GM19463 (cell line): ENCODE results near the gene PAGE2B.
"Not testable (repeated sequence)": the region's sequence is repeated elsewhere in the genome, so short reads cannot be mapped to it uniquely, and the experiment has no call there.

Experiments
- ATAC-seq: cut with Tn5 transposase; IDR thresholded peaks from one replicate; pipeline ENCODE4 v1.9.1; 2021; ENCODE audit warnings: mild to moderate bottlenecking, moderate library complexity; ENCODE audit not compliant: unreplicated experiment

The PAGE2B gene

GRCh38 chrX:55074851-55075467 lies at the start of gene PAGE2B:
Gene PAGE2B (plus strand): TSS chrX:55075030. CDS start chrX:55076042, 1,012 bp downstream.
- ATAC-seq, result no peak

- ATAC-seq, result no peak
These were observed 48.7 kb upstream of the PAGE2B start for GRCh38 chrX:55026143-55026542.

- ATAC-seq, result no peak
These were observed 48.0 kb upstream of the PAGE2B start for GRCh38 chrX:55026840-55027239.

GRCh38 chrX:55028040-55028439 lies 46.8 kb upstream of the PAGE2B start:
- no peak for ATAC-seq

- no peak for ATAC-seq
These were observed 46.2 kb upstream of the PAGE2B start for GRCh38 chrX:55028611-55029010.

- no peak for ATAC-seq
These were observed 45.5 kb upstream of the PAGE2B start for GRCh38 chrX:55029291-55029690.

DNA sequence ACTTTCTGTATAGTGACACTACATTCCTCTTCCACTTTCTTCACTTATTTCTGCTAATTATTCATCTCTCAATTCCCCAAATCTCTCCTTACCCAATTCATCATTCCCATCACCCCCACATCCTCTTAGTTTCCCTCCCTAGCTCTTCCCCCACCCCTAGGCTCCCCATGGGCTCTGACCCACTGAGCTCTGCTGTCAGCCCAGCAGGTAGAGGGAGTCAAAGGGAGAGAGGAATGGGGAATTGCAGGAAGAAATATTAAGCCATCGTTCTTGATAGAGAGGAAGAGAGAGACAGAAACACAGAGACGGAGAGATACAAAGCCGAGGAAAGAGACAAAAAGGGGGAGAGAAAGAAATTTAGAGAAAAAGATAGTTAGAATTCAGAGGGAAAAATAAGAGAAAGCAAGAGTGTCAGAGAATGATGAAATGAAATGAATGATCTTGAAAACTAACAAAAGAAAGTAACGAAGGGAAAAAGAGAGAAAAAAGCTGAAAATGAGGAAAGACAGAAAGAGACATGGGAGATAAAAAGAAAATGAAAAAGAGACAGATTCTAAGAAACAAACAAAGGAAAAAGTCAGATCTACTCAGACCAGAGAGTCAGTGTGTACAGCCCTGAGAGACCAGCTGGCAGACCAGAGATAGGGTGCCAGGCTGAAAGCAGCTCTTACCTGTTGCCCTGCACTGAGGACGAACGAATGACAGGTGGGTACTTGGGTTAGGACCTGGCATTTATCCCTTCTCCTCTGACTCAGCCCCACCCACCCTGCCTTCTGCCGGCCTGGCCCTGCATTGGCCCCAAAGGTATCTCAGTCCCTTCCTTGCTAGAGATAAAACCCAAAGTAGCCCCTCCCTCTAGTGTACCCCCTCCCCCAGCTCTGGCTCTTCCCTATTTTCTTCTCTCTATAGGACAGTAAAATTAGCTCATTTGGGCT lies 44.3 kb upstream of the PAGE2B start, which contains the start of gene ALAS2:
Gene ALAS2 (minus strand): TSS at position 707 of the 935 bp plus-strand sequence. CDS start 4,977 bp downstream, outside the sequence.
- no peak for ATAC-seq

- no peak for ATAC-seq
These were observed 41.4 kb upstream of the PAGE2B start for GRCh38 chrX:55033429-55033828.

DNA sequence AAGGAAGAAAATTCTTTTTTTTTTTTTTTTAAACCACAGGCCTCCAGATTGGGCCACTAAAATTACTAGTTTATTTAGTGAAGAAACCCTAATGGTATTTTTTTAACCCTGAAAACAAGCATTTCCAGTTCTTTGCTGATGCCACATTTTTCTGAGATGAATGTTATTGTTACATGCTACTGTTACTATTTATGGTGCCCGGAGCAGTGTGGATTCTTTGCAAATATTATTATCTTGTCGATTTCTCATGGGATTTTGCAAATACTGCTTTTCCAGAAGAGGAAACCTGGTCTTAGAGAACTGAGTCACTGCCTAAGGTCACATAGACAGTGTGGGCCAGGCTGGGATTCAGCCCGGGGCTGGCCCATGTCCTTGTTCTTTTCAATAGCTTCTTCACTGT lies 35.4 kb upstream of the PAGE2B start:
- no peak for ATAC-seq

GRCh38 chrX:55041514-55041913 lies 33.3 kb upstream of the PAGE2B start:
- no peak for ATAC-seq

GRCh38 chrX:55050599-55050998 lies 24.2 kb upstream of the PAGE2B start:
- ATAC-seq, result not testable (repeated sequence)

GRCh38 chrX:55056820-55057674 lies 17.8 kb upstream of the PAGE2B start:
- ATAC-seq, result no peak

DNA sequence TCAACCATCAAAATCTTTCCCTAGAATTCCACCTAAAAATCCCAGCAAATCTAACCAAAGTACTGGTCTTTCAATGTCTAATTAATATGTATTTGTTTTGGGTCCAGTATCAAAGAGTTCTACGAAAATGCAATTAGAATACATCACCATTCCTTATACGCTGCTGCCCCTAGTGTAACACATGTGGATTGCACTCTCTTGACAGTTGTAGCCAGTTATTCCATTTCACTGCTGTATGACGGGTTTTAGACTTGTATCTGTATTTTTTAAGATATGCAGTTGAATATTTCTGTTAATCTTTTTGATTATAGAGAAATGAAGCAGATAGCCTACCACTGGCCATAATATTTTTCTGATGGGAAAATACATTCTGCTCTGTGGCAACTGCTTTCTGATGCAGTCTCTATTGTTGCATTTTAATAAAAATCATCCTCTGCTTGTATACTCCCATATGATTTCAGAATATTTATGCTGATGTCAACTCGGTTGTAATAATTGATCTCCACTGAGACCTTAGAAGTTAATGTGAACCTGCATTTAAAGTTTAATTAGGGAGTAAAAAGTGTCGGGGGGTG lies 17.1 kb upstream of the PAGE2B start:
- peak; percentile 70 for ATAC-seq

DNA sequence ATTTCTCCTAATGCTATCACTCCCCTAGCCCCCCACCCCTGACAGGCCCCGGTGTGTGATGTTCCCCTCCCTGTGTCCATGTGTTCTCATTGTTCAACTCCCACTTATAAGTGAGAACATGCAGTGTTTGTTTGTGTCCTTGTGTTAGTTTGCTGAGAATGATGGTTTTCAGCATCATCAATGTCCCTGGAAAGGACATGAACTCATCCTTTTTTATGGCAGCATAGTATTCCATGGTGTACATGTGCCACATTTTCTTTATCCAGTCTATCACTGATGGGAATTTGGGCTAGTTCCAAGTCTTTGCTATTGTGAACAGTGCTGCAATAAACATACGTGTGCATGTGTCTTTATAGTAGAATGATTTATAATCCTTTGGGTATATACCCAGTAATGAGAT lies 7.7 kb upstream of the PAGE2B start:
- ATAC-seq, result not testable (repeated sequence)

GRCh38 chrX:55072286-55072685 lies 2.5 kb upstream of the PAGE2B start:
- ATAC-seq, result no peak

GRCh38 chrX:55088795-55089489 lies 14.1 kb downstream of the PAGE2B start, which contains the start of gene PAGE2:
Gene PAGE2 (plus strand): TSS chrX:55089018. CDS start chrX:55090021, 1,003 bp downstream.
- no peak for ATAC-seq

DNA sequence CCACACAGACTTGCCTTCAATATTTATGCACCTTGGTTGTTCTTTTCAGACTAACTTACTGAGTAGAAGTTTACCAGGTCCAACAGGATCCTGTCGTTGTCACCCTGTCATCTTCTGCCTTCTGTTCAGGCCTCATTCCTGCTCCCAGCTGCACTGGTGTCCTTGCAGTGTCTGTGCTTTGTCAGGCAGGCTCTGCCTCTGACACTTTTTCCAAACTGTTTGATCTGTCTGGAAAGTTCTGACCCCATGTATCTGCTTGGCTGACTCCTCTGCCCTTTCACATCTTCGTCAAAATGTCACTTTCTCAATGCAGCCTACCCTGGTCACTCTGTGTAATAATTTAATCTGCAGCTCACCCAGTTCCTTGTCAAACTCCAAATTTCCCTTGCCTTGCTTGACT lies 23.9 kb downstream of the PAGE2B start:
- ATAC-seq, result no peak

DNA sequence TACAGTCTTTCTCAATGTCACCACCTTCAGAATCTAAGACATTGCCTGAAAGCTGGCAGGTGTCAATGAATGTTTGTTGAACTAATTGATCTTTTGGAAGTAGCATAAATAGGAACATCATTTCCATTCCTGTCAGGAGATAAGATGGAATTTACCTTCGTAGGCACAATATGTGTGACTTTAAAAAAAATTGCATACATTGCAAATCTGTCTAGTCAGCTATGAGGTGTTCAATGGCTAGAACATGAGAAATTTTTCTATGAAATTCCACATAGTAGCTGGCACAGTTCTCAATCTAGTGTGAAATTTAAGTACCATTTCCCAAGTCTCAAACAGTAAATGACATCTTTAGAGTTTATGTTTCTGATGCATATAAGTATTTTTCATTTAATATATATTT lies 24.3 kb downstream of the PAGE2B start:
- no peak for ATAC-seq

DNA sequence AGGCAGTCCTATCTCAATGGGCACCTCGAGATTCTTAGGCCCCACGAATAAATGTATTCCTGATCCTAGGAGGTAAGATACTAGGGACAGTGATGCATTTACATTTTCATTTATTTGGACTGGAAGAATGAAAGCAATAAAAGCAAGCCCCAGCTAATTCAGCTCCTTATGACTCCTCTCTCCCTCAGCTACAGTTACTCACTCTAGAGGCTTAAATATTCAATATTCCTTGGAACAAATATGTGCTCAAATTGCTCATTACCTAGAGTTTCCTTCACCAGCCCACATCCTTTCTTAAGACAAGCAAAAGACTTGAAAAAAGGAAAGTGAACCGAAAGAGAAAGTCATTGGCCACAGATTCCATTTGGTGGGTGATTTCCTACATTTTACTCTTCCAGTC lies 27.9 kb downstream of the PAGE2B start:
- ATAC-seq, result no peak

DNA sequence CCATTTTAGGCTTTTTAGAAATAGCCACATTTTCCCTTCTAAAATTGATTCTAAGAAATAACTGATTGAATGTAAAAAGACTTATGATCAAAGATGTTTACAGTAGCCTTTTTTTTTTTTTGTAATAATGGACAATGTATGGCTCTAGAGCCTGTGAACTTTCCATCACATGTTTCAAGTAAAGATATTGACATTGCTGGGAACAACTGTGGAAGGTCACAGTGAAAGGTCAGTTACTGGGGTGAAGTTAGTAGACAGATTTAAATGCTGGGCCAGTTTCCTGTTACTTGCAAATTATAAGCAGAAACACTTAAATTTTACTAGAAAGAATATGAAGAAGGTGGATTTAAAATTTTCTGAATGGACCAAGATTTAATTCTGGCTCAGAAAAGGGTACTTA lies 32.4 kb downstream of the PAGE2B start:
- no peak for ATAC-seq
